HuH-7 (cell line): ENCODE results near the gene ADCY3.

Experiments used
- DNase-seq: peaks from one replicate; pipeline ENCODE4 v3.0.0; 2011; ENCODE audit warnings: low spot score

ADCY3 gene

DNA sequence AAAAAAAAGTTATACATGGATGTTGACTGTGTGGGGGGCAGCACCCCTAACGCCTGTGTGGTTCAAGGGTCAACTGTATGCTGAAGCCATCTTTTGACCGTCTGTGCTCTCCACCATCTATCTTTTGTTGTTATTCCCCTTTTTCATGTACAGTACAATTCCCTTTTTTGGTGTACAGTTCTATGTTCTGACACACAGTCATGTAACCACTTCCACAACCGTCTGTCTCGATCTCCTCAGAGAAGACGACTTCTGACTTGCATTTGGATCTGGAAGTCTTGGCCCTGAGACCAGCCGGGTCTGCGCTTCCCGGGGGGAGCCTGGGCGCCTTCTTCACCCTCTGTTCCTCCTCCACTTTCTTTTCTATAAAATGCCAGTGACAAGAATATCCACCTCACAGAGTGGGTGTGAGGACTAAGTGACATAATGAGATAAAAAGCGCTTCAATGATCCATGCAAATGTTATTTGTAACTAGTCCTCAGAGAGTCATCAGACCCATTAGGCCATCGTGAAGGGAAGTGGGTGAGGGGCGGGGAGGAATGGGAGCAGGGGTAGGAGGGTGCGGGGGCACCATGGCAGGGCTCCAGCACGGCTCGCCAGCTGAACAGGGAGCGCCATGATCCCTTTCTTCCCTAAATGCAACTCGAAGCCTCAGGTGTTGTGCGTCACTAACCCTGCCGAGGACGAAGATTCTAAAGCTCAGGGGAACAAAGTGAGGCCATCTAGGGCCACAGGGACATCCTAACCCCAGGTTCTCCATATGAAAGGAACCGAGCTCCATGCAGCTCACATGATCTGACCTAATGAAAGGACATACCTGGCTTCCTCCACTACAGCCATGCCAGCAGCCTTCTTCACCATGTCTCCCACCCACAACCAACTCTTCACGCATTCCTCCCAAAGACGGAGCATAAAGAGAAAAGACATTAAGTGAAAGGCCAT is 16.6 kb downstream of the ADCY3 start:
- no peak for DNase-seq

DNA sequence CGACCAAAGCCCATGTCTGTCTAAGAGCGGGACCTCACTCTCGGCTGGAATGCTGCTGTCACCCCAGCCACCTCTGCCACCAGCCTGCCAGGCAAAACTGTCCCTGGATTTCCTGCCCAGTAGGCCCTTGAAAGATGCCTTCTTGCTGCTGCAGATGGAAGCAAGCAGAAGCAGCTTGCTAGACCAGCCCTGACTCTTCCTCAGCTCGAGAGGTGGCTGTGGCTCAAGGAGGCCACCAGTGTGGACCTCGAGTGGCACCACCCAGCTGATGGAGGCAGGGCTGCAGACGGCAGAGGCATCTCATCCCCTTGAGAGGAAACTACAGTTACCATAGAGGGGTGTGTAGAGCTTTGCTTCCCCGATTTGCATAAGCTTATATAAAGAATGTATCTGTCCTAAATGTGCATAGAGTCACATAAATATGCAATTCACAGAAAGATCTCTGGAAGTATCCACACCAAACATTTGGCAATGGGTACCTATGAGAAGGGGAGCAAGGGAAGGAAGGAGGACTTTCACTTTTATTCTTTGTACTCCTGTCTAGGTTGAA is 20.6 kb downstream of the ADCY3 start:
- no peak for DNase-seq

DNA sequence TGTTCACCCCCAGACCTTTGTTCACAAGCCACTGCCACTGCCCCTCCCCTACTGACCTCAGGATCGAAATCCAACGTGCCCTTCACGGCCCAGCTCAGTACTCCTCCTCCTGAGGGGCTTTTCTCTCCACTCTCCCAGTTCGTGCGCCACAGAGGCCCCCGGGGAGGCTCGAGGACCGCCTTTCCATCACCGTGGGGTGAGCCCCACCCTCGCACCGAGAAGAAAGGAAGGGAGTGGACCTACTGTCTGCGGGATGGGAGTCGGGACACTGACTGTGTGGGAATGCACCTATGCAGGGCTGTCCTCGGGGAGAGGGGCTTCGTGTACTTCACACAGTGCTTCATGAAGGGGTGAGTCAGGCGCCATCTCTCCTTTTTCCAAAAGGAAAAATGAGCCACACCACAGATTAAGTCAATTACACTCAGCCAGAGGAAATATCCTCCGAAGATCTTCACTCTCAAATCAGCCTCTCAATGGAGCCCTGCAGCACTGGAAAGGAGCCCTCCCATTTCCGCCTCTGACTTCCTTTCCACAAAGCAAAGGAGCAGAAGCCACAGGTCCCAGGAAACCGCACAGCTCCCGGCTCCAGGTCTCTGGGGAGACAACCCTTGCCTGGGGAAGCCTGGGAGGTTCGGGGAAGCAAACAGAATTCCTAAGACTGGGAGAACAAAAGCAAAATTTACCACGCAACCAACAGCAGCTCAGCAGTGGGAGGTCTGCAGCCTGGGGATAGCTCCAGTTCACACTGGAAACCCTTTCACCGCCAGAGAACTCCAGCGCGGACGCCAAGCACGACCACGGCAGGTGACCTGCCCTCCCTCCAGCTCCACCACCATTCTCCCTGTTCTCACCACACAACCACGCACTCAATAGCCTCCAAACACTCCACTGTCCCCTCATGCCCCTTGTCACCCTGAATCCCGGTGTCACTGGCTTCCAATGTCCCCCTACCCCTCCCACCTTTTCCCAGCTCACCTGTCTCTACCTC is 21.6 kb downstream of the ADCY3 start:
- no peak for DNase-seq

DNA sequence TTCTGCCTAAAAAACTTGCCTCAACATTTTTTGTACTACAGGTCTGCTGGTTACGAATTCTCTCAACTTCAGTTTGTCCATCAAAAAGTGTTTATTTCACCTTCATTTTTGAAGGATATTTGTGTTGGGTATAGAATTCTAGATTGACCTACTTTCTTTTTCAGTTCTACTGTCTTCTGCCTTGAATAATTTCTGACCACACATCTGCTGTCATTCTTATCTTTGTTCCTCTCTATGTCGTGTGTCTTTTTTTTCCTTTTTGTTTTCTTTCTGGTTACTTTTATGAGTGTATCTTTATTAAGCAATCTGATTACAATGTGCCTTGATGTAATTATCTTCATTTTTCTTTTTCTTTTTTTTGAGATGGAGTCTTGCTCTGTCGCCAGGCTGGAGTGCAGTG is 25.3 kb downstream of the ADCY3 start:
- no peak for DNase-seq

DNA sequence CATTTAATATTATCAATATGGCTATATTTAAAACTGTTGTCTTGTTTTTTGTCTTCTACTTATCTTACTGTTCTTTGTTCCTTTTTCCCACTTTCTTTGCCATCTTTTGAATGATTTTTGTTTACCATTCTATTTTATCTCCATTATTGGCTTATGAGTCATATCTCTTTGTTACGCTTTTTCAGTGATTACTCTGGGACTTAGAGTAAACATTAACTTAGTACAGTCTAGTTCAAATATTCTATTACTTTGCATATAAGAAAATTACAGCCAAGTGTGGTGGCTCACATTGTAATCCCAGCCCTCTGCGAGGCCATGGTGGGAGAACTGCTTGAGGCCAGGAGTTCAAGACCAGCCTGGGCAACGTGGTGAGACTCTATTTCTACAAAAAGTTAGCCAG is 26.1 kb downstream of the ADCY3 start:
- no peak for DNase-seq

DNA sequence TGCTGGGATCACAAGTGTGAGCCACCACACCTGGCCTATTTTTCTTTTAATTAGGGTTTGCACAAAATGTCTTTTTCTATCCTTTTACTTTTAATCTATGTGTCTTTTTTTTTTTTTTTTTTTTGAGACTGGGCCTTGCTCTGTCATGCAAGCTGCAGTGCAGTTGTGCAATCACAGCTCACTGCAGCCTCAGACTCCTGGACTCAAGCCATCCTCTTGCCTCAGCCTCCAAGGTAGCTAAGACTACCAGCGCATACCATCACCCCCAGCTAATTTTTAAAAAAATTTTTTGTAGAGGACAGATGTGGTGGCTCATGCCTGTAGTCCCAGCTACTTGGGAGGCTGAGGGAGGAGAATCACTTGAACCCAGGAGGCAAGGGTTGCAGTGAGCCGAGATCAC is 27.1 kb downstream of the ADCY3 start:
- no peak for DNase-seq

DNA sequence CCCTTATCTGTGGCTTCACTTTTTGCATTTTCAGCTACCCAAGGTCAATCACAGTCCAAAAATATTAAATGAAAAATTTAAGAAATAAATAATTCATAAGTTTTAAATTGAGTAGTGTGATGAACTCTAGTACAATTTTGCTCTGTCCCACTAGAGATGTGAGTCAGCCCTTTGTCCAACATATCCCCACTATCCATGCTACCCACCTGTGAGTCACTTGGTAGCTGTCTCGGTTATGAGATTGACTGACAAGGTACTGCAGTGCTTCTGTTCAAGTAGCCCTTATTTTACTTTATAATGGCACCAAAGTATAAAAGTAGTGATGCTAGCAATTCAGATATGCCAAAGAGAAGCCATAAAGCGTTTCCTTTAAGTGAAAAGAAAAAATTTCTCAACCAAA is 28.8 kb downstream of the ADCY3 start:
- DNase-seq: no peak

DNA sequence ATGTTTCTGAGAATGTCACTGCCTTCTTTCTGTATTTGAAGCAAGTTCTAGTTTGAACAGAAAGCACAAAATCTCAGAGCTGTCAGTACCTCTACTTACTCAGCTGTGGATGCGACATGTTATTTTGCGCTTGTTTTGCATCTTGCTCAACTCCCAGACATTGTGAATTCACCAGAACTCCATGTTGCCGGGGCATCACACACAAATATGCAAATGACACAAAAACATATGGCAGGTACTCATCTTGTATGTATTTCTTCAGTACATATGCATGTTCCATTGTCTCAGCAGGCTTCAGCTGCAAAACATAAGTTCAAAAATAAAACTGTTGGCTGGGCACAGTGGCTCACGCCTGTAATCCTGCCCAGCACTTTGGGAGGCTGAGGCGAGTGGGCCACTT is 30.8 kb downstream of the ADCY3 start:
- DNase-seq: no peak

DNA sequence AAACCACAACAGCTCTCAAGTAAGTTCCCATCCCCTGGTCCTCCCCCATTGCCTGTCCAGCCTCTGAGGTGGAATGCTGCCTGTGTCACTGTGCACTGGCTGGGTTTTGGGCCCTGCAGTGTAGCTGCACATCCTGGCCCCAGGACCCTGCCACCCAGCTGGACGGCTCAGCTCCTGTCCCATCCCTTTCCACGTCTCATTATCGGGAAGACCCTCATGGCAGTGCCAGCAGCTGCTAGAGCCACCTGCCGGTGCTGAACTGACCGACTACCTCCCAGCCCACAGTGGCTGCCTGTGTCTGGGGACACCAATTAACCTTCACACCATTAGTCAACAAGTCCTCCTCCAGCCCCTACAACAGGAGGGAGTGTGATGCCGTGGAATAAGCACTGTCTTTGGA is 31.9 kb downstream of the ADCY3 start:
- DNase-seq: no peak

DNA sequence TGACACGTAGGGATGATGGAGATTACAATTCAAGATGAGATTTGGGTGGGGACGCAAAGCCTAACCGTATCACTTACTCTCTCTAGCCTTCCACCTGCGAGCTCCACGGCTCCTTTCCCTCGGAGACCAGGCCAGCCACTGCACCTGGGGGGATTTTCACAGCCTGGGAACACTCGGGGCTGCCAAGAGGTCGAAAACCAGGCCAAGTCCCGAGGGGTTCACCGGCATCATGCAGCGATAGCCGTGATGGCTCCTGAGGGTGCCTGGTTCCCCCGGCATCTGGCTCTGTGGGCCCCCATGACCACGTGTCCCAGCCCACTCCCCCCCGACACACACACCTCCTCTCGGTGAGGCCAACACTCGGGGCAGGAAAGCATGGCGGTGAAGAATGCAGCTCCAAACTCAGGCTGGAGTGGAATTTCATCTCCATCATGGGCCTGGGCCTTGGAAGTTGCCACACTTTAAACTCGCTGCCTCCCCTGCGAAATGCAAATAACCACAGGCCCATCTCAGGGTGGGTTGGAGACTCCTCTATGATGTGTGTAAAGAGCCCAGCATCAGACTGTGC is 32.6 kb downstream of the ADCY3 start:
- no peak for DNase-seq

DNA sequence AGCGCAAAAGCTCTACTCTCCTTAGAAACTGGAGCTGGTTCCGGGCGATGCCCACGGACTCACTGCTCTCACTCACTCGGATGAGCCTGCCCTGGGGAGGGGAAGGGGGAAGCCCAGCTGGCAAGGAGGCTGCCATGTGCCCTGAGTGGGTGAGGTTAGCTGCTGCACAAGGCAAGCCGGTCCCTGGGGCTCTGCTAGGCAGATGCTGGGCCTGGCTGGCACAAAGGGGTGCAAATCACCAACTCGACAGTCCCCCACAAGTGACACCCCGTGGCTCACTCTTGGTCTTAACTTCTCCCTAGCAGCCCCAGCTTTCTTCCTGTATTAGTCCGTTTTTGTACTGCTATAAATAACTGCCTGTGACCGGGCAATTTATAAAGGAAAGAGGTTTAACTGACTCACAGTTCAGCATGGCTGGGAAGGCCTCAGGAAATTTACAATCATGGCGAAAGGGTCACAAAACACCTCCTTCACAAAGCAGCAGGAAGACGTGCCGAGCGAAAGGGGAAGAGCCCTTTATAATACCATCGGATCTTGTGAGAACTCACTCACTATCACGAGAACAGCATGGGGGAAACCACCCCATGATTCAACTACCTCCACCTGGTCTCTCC is 33.2 kb downstream of the ADCY3 start:
- DNase-seq: no peak

DNA sequence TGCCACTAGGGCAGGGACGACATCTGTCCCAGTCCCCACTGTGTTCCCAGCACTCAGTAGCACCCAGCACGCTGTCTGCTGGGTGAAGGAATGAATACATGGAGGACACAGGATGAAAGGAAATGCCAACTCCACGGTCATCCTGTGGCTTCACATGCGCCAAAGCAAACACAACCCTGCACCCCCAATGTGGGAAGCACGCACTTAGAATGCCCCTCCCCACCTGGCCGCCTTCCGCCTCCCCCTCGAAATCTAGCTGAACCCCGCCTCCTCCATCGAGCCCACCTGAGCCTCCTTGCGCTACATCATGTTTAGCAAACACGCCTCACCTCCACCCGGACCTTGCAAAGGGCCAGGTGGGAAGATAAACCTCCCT is 33.9 kb downstream of the ADCY3 start:
- DNase-seq: no peak

DNA sequence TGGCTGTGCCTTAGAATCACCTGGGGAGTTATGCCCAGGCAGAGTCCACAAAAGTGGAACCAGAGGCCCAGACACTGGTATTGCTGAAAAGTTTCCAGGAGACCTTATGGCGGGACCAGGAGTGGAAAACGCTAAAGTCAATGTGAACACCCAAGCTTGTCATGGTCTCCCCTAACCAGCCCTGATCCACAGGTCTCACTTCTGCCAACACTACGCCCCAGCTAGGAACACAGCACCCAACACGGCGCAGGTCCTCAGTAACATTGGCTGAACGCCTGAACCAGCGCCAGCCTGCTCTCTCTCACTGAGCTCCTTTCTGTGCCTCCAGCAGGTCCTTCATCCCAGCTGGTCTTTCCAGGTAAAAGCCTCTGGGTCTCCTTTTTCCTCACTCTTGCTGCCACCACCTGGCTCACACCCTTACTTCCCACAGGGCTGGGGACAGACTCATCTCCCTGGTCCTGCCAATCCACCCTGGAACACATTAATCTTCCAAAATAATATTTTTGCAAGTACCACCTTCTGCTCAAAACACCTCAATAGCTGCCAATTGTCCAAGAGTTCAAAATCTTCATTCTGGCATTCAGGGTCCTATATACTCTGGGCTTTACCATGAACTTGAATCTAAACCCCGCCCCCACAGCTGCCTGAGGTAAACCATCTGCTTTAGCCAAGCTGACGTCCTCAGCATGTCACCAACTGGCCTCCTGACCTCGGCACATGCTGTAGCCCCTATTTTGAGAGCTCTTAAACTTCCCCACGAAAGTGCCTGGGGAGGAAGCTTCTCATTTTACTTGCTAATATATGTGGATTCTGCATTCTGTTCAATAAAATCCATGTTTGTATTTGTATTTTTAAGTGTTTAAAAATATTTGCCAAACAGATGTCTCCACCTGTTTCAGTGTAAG is 34.6 kb downstream of the ADCY3 start:
- DNase-seq: no peak

DNA sequence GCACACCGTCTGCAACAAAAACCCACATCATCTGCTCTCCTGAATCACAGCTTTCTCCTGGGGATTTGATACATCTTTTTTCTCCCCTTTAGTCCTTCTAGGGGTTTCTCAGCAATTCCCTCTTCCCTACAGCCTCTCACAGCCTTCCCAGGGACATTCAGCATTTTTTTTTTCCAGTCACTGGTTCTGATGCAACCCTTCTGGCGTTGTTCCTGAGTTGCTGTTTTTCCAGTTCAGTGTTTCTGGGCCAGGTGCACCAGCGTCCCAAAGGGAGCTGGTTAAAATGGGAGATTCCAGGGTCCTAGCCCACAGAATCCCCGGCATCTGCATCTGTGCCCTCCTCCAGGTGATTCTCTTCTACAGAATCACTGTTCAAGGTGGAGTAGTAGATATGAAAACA is 36.1 kb downstream of the ADCY3 start:
- no peak for DNase-seq

DNA sequence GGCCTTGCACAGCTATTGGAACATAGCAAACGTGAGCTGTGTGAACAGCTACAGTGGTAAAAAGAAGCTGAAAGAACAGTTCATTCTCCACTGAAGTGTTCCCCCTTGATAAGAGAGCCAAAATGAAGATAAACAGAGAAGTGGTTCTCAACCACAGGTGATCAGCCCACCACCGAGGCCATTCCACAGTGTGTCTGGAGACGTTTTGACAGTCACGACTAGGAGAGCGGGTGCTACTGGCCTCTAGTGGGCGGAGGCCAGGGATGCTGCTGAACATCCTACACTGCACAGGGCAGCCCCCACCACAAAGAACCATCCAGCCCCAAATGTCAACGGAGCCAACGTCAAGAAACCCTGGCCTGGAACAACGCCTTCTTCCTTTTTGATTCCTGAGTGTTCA is 38.4 kb downstream of the ADCY3 start:
- DNase-seq: no peak

DNA sequence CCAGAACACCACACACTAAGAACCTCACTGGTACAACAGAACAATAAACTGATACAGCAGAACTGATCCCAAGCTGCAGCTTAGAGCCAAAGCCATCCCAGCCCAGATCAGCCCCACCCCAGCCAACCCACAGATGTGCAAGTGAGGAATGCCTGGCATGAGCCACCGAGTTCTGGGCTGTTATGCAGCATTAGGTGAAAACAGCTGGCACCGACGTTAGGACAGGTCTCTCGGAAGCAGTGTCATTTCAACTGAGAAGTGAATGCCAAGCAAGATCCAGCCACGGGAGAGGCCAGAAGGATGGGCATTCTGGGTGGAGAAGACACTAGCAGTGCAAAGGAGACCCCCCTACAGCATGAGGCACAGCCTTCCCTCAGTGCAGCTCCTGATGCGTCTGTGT is 38.9 kb downstream of the ADCY3 start:
- no peak for DNase-seq

DNA sequence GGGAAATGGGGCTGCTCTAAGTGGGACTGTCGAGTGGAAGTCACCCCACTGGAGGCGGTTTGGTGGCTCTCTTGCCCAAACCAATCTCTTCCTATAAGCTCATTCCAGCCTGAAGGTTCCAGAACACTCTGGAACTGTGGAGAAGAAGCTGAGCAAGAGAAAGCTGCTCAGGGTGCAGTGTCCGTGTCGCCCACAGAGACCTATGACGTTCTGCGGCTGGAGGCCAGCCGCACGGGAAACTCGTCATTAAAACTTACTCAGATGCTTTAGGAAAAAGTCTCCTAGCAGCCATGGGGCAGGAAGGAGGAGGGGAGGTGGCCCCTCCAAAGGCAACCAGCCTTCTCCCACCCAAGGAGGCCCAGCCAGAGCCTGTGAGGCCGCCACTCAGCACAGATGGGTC is 41.7 kb downstream of the ADCY3 start:
- no peak for DNase-seq

DNA sequence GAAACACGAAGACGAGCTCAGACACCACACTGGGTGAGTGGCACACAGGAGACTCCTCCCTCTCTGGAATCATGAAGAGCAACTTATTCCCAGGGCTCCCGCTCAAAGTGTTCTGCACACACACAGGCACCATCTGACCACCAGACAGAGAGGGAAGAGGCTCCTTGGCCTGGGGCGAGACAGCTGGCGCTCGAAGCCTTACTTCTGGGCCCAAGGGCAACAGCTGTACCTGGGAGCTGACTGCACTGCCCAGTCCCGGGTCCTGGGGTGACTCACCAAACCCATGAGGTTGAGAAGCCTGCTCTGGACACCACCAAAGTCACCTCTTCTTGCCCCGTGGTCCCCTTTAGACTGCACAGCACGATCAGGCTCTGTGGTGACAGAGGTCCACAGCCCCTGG is 42.4 kb downstream of the ADCY3 start:
- DNase-seq: no peak

DNA sequence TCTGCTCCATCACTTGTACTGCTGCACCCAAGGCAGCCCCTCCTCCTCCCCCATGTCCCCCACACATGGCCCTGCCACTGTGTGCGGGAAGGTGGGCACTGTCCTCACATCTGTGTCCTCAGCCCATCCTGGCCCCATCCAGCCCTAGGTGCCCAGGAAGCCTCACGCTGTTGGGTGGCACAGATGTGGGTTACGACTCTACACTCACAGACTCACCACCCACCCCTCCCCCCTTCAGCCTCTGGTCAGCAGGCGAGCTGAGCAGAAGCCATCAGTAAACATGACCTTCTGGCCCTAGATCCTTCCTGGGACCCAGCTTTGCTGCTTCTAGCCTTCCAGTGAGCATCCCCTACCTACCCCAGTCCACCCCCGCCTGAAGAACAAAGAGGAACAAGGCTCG is 43.0 kb downstream of the ADCY3 start:
- DNase-seq: no peak

DNA sequence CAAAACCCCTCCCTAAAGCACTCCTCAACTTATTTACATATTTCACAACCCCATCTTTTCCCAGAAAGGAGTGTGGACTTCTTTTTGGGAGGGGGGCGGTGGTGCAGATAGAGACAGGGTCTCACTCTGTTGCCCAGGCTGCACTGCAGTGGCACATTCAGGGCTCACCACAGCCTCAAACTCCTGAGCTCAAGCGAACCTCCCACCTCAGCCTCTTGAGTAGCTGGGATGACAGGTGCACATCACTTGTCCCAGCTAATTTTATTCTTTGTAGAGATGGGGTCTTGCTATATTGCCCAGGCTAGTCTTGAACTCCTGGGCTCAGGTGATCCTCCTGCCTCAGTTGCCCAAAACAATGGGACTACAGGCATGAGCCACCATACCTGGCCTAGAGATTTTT is 44.1 kb downstream of the ADCY3 start:
- DNase-seq: no peak

DNA sequence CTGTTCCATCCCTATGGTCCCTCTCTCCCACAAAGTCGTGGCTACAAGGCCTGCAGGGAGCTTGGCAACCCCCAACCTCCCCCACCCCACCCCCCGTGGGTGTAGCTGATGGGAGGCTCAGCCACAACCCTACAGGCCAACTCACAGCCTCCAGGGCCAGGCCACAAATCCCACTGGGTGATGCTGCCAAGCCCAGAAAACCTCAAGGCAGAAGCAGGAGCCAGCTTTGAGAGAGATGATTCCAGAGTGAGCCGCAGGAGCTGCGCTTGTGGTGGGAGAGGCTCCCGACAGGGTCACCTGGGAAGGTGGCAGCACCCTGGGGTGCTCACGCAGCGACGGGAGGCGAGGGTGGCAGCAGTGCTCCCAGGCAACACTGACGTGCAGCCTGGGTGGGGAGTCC is 44.8 kb downstream of the ADCY3 start:
- no peak for DNase-seq
